CD4-positive, CD25-positive, alpha-beta regulatory T cell (primary cell): ENCODE measurements around the gene ACTN4. TPM values are rescaled to one million over a fixed set of nuclear protein-coding genes. Genes with fewer than 3 reads are reported as not detected.
A peak's percentile ranks its signal among the peaks of the same experiment; 100 is the strongest.

Experiments used
- ATAC-seq, 2 donors: fragments of 150-1000 bp; cut with Tn5 transposase; one replicate each; pipeline ENCODE4 v1.10.0; 2021; ENCODE audit warnings: low read depth in 2 of 2, moderate number of reproducible peaks in 2 of 2, moderate library complexity in 1 of 2
- DNase-seq, 3 donors: peaks; one replicate each; pipeline versions ENCODE4 v3.0.0 to v3.0.0-alpha.2; 2012 to 2022; ENCODE audit warnings: mixed read lengths in 1 of 3
- H3K27ac ChIP-seq: one replicate; pipeline ENCODE4 v1.7.0; 2013; ENCODE audit warnings: mild to moderate bottlenecking, low read length; ENCODE audit not compliant: insufficient read depth, poor library complexity, severe bottlenecking
- H3K27me3 ChIP-seq: one replicate; pipeline ENCODE4 v1.7.0; 2013; ENCODE audit warnings: low read length; ENCODE audit not compliant: control insufficient read depth, insufficient read depth
- H3K36me3 ChIP-seq: one replicate; pipeline ENCODE4 v1.7.0; 2013; ENCODE audit warnings: mild to moderate bottlenecking, low read length, moderate library complexity; ENCODE audit not compliant: control insufficient read depth, insufficient read depth
- H3K4me1 ChIP-seq: 2 replicates; pipeline ENCODE4 v1.7.0; 2013; ENCODE audit warnings: mild to moderate bottlenecking, low read length; ENCODE audit not compliant: insufficient read depth, control insufficient read depth, poor library complexity, severe bottlenecking
- H3K4me3 ChIP-seq: one replicate; pipeline ENCODE4 v1.7.0; 2013; ENCODE audit warnings: low read depth, mild to moderate bottlenecking, low read length, moderate library complexity
- H3K9me3 ChIP-seq, 2 experiments: 1 replicate in 1 of 2; 2 replicates in 1 of 2; pipeline ENCODE4 v1.7.0; 2013; ENCODE audit warnings: low read length in 2 of 2, mild to moderate bottlenecking in 1 of 2, moderate library complexity in 1 of 2; ENCODE audit not compliant: control insufficient read depth in 2 of 2
- H3K27ac Mint-ChIP-seq, 3 donors: one replicate each; pipeline ENCODE4 v1.8.0; 2020 to 2022; ENCODE audit warnings: mild to moderate bottlenecking in 3 of 3, mixed read lengths in 3 of 3, moderate library complexity in 2 of 3
- H3K27me3 Mint-ChIP-seq: one replicate; pipeline ENCODE4 v1.8.0; 2022; ENCODE audit warnings: mild to moderate bottlenecking, mixed read lengths
- H3K36me3 Mint-ChIP-seq: one replicate; pipeline ENCODE4 v1.8.0; 2020; ENCODE audit warnings: mixed read lengths
- H3K4me1 Mint-ChIP-seq, 4 donors: one replicate each; pipeline ENCODE4 v1.8.0; 2020 to 2022; ENCODE audit warnings: mixed read lengths in 4 of 4, mild to moderate bottlenecking in 1 of 4
- H3K4me3 Mint-ChIP-seq, 4 donors: one replicate each; pipeline ENCODE4 v1.8.0; 2020 to 2022; ENCODE audit warnings: mild to moderate bottlenecking in 4 of 4, mixed read lengths in 4 of 4, moderate library complexity in 3 of 4
- H3K9me3 Mint-ChIP-seq, 7 donors: one replicate each; pipeline ENCODE4 v1.8.0; 2020 to 2022; ENCODE audit warnings: mixed read lengths in 7 of 7, mild to moderate bottlenecking in 3 of 7, moderate library complexity in 2 of 7
- polyA plus RNA-seq, 4 donors: library from polyadenylated mRNA; unstranded; fragments of 300-500 nt; fragmentation: Illumina TruSeq; gene quantifications; one replicate each; pipeline ENCODE4 v1.2.3, GENCODE V29; 2021
- total RNA-seq: library from RNA; stranded (reverse); gene quantifications from one replicate; pipeline ENCODE4 v1.2.3, GENCODE V29; 2022

Gene ACTN4
- total and polyA plus RNA-seq, 5 donors from 2014 or later = 11.2 to 323 (median 20.2) TPM

DNA sequence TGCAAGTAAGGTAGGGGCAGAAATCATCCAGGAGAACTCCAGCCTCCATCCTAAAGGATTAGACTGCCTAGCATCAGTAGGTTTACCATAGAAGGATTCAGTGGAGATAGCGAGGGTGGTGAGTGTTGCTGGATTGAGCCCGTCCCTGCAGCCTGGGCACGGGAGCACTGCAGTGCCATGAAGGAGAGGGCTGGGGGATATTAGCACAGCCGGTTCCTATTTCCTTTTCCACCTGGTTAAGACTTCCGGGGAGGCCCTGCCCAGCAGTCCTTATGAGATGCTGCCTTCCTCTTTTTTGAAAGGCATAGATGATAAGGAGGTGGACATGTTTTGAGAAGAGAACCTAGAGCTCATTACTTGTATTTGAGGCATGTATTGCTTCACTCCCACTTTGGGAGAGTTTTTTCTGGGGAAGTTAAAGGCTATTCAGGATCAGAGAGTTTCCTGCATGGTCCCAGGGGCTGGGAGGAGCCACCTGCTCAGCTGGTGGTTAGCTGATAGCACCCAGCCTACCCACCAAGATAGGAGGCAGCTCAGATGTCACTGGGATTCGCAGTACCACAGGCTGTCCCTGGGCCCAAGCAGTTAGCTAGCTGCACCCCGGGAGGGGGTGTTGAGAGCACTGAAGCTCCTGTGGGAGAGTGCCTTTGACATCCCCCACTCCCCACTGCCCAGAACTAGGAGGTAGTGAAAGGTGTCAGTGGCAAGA is 17.2 kb downstream of the ACTN4 start:
- H3K4me1 Mint-ChIP-seq = peaks cover 19 to 95% (median 69%) of the 10 kb centered on the region in 4 donors
- peaks cover 0 to 1% (median 0%) of the 10 kb centered on the region in 7 donors for H3K9me3 Mint-ChIP-seq
- Histone ChIP-seq H3K27me3 (no peaks in the 10 kb centered on the region), H3K9me3 (no peaks in the 10 kb centered on the region), H3K36me3 (peaks cover 3% of the 10 kb centered on the region), H3K4me3 (peak overlapping the region; percentile 37), H3K4me1 (peaks cover 82% of the 10 kb centered on the region), H3K27ac (peak overlapping the region; percentile 9)
- peak overlapping the region in 2 of 3 donors; percentile 76 to 88 for H3K27ac Mint-ChIP-seq
- no peaks in the 10 kb centered on the region for H3K27me3 Mint-ChIP-seq
- H3K4me3 Mint-ChIP-seq = peak overlapping the region in 3 of 4 donors; percentile 17 to 77 (median 43)
- no peak for ATAC-seq
- H3K36me3 Mint-ChIP-seq = peaks cover 22% of the 10 kb centered on the region
- DNase-seq = no peak

DNA sequence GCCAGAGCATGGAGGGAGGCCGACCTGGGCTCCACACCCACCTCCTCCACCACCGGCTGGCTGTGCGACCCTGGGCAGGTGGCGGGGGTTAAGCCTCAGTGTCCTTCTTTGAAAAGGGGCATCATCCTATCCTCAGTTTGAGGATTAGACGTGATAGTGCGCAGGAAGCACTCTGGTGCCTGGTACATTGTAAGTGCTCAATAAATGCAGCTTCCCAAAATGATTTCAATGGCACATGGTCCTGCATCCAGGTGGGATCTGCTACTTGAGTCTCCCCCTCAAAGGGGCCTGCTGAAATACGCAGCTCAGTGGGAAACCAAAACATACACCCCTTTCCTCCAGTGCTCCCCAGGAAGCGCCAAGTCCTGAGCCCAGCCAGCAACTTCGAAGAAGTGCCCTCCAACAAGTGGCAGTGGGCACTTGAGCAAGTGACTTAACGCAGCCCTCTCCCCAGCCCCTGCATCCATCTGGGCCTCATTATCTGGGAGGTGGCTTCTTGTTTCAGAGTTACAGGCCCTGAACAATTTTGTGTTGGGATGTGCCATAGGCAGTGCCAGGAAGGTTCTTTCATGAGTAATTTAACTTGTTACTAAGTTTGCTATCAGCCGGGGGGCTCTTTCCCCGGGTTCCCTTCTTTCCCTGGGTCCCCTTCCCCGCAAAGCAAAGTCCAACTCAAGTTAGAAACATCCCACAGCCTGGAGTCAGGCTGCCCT is 17.9 kb downstream of the ACTN4 start:
- no peak for ATAC-seq
- Mint-ChIP-seq H3K4me1 (peaks cover 19 to 95% (median 72%) of the 10 kb centered on the region in 4 donors), H3K9me3 (peaks cover 0 to 1% (median 0%) of the 10 kb centered on the region in 7 donors), H3K27me3 (no peaks in the 10 kb centered on the region), H3K36me3 (peaks cover 23% of the 10 kb centered on the region), H3K27ac (peak overlapping the region in 2 of 3 donors; percentile 42 to 71), H3K4me3 (peak overlapping the region in 1 of 4 donors; percentile 59)
- H3K27ac ChIP-seq = peak overlapping the region; percentile 79
- peaks cover 88% of the 10 kb centered on the region for H3K4me1 ChIP-seq
- no peak overlapping the region for H3K4me3 ChIP-seq
- H3K36me3 ChIP-seq = peaks cover 3% of the 10 kb centered on the region
- H3K27me3 ChIP-seq = no peaks in the 10 kb centered on the region
- no peak for DNase-seq
- no peaks in the 10 kb centered on the region for H3K9me3 ChIP-seq

DNA sequence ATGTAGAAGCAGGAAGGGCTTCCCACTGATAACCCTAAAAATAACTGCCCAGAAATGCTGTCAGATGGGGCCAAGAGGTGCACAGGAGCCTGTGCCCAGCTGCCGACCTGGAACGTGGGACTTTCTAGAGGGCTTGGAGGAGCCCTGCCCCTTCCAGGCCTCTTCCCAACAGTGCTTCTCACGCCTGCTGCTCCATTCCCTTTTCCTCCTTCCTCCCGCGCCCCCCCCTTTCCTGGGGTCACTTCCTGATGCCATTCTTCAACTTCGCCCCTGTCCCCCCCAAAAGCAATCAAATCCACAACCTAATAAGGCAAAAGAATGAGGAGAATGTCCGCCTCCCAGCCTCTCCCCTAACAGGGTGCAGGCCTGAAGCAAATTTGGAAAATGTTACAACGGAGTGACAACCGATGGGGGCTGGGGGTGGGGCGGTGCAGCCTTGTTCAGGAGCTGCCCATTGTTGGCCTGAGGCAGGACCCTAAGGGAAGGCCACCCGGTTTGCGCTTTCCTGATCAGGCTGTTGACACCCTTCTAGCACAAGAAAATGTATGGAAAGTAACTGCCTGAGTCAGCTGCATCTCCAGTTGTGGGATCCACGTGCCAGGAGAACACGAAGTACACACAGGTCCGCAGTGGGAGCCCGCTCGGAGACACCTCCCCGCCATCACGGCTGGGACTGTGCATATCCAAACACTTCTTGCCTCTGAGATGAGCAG is 18.7 kb downstream of the ACTN4 start:
- Histone ChIP-seq H3K36me3 (peaks cover 3% of the 10 kb centered on the region), H3K4me3 (no peak overlapping the region), H3K27me3 (no peaks in the 10 kb centered on the region), H3K4me1 (peaks cover 89% of the 10 kb centered on the region), H3K27ac (peak overlapping the region; percentile 79), H3K9me3 (no peaks in the 10 kb centered on the region)
- no peak for DNase-seq
- Mint-ChIP-seq H3K27ac (peak overlapping the region; percentile 71 to 97 (median 96)), H3K36me3 (peaks cover 17% of the 10 kb centered on the region), H3K4me3 (peak overlapping the region in 3 of 4 donors; percentile 26 to 76 (median 59)), H3K9me3 (peaks cover 0 to 1% (median 0%) of the 10 kb centered on the region in 7 donors), H3K4me1 (peaks cover 19 to 95% (median 72%) of the 10 kb centered on the region in 4 donors), H3K27me3 (no peaks in the 10 kb centered on the region)
- ATAC-seq = no peak

DNA sequence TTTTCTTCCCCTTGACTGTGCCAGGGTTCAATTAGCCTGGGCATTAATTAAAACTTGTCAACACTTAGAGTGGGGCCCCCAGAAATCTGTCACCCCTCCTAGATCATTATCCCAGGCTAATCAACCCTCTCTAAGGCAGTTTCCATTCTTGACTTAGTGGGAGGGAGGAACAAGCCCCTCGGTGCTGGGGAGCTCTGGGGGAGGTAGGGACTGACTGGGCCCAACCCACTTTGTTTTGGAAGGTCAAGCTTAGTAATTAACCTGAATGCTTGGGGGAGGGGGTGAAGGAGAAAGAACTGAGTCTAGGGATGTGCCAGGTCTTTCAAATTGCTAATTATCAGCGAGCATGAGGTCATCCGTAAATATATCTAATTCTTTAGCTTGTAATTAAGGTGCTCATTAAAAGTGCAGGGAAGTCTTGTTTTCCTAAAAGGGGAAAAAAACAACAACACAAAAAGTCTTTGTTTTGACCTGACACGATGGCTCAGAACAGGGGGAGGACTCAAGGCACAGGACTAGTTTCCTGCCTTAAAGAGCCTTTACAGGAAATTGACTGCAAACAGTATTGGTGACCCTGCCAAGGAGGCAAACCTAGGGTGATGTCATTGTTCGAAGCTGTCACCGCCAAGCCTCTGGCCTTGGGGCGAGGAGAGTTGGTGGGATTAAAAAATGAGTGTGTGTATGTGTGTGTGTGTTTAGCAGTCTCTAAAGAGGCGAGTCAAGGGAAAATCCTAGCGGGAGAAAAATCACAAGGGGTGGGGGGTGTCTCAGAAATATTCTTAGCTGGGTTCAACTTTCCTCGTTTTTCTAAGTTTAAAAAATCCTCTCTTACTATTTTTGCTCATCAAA is 19.4 kb downstream of the ACTN4 start:
- Mint-ChIP-seq H3K36me3 (peaks cover 14% of the 10 kb centered on the region), H3K4me1 (peaks cover 19 to 98% (median 75%) of the 10 kb centered on the region in 4 donors), H3K9me3 (no peaks in the 10 kb centered on the region), H3K27ac (peak overlapping the region; percentile 71 to 97 (median 96)), H3K27me3 (no peaks in the 10 kb centered on the region), H3K4me3 (peak overlapping the region; percentile 73 to 78 (median 76))
- Histone ChIP-seq H3K36me3 (peaks cover 3% of the 10 kb centered on the region), H3K9me3 (no peaks in the 10 kb centered on the region), H3K27me3 (no peaks in the 10 kb centered on the region), H3K27ac (peak overlapping the region; percentile 79), H3K4me3 (peak overlapping the region; percentile 62), H3K4me1 (peaks cover 94% of the 10 kb centered on the region)
- ATAC-seq (peak; percentile 84 to 87), DNase-seq (peak in 2 of 3 donors; percentile 53 to 73)

DNA sequence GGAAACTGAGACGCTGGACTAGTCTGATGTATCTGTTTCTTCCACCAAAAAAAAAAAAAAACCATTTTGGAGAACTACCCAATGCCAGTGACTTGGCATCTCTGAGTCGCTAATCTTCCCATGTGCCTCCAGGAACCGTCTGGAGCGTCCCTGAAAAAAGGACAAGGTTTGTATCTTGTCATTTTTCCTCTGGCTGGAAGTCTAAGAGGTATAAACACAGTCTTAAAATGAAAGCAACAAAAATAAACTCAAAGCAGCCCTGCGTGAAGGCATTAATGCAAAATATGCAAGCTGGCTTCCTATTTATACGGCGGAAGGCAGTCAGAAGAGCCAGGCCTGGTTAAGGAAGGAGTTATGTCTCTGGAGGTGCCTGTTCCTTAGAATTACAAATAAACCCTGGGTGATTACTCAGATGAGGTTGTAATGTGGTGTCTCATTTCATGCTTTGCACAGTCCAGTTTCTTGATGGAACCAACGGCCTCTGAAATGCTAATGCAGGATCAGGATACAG is 20.3 kb downstream of the ACTN4 start:
- Histone ChIP-seq H3K36me3 (peaks cover 3% of the 10 kb centered on the region), H3K27ac (peak overlapping the region; percentile 79), H3K27me3 (no peaks in the 10 kb centered on the region), H3K4me1 (peaks cover 87% of the 10 kb centered on the region), H3K9me3 (no peaks in the 10 kb centered on the region), H3K4me3 (peak overlapping the region; percentile 62)
- Mint-ChIP-seq H3K4me1 (peaks cover 19 to 95% (median 69%) of the 10 kb centered on the region in 4 donors), H3K27ac (peak overlapping the region; percentile 69 to 86 (median 71)), H3K9me3 (no peaks in the 10 kb centered on the region), H3K27me3 (no peaks in the 10 kb centered on the region), H3K4me3 (peak overlapping the region in 3 of 4 donors; percentile 67 to 87 (median 81)), H3K36me3 (peaks cover 14% of the 10 kb centered on the region)
- ATAC-seq (no peak), DNase-seq (no peak)

DNA sequence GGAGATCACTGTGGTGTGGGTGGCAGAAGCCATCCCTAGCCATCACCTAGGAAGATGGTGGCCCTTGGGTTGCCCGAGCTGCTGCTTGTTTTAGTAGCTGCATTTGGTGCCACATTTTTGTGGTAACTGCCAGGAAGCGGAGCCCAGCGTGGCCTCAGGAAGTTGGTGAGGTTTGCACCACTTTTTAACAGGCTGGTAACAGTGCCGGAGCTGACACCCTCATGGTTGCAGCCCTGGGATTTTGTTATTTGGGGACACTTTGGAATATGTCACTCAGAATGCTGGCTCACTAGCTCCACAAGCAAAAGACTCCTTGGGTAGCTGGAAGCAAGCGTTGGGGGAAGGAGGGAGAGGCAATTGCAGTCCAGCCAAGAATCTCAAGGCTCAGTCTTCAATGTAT is 22.1 kb downstream of the ACTN4 start:
- H3K27ac ChIP-seq = peak overlapping the region; percentile 38
- peak overlapping the region; percentile 63 for H3K4me3 ChIP-seq
- peak; percentile 41 to 53 for ATAC-seq

More for the DNA sequence above, 22.1 kb downstream of the ACTN4 start:
- peak overlapping the region; percentile 77 to 93 (median 84) for H3K4me3 Mint-ChIP-seq
- Histone ChIP-seq H3K4me1 (peaks cover 80% of the 10 kb centered on the region), H3K36me3 (peaks cover 3% of the 10 kb centered on the region), H3K9me3 (no peaks in the 10 kb centered on the region), H3K27me3 (no peaks in the 10 kb centered on the region)
- H3K36me3 Mint-ChIP-seq = peaks cover 13% of the 10 kb centered on the region
- H3K27me3 Mint-ChIP-seq = no peaks in the 10 kb centered on the region
- peak in 2 of 3 donors; percentile 36 to 69 for DNase-seq
- H3K9me3 Mint-ChIP-seq = no peaks in the 10 kb centered on the region
- peak overlapping the region; percentile 49 to 92 (median 90) for H3K27ac Mint-ChIP-seq
- H3K4me1 Mint-ChIP-seq = peaks cover 14 to 89% (median 63%) of the 10 kb centered on the region in 4 donors
